ENCODE measurements around the gene CCDC33.

GRCh38 chr15:74200871-74201419 lies 35.2 kb upstream of the CCDC33 start:
- TF ChIP-seq E2F4 (CRISPR knock-in tag; IDR thresholded peaks at IDR 0.05; ENCODE audit: borderline replicate concordance, low read depth) (no peak), ETV6 (CRISPR knock-in tag; IDR thresholded peaks at IDR 0.05) (no peak), CREB1 (CRISPR knock-in tag; IDR thresholded peaks at IDR 0.05) (no peak), SP1 (CRISPR knock-in tag; conservative IDR thresholded peaks at IDR 0.05) (no peak), GABPB1 (CRISPR knock-in tag; IDR thresholded peaks at IDR 0.05) (no peak)
- TF ChIP-seq, protein P1, sequence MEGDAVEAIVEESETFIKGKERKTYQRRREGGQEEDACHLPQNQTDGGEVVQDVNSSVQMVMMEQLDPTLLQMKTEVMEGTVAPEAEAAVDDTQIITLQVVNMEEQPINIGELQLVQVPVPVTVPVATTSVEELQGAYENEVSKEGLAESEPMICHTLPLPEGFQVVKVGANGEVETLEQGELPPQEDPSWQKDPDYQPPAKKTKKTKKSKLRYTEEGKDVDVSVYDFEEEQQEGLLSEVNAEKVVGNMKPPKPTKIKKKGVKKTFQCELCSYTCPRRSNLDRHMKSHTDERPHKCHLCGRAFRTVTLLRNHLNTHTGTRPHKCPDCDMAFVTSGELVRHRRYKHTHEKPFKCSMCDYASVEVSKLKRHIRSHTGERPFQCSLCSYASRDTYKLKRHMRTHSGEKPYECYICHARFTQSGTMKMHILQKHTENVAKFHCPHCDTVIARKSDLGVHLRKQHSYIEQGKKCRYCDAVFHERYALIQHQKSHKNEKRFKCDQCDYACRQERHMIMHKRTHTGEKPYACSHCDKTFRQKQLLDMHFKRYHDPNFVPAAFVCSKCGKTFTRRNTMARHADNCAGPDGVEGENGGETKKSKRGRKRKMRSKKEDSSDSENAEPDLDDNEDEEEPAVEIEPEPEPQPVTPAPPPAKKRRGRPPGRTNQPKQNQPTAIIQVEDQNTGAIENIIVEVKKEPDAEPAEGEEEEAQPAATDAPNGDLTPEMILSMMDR (IDR thresholded peaks at IDR 0.05) = no peak
- TF ChIP-seq, protein P2, sequence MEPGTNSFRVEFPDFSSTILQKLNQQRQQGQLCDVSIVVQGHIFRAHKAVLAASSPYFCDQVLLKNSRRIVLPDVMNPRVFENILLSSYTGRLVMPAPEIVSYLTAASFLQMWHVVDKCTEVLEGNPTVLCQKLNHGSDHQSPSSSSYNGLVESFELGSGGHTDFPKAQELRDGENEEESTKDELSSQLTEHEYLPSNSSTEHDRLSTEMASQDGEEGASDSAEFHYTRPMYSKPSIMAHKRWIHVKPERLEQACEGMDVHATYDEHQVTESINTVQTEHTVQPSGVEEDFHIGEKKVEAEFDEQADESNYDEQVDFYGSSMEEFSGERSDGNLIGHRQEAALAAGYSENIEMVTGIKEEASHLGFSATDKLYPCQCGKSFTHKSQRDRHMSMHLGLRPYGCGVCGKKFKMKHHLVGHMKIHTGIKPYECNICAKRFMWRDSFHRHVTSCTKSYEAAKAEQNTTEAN (CRISPR knock-in tag; IDR thresholded peaks at IDR 0.05) = no peak

All from WTC11 (cell line).